Caco-2 (cell line): ENCODE results near the gene TRPV4. TPM values are rescaled to one million over a fixed set of nuclear protein-coding genes. Genes with fewer than 3 reads are reported as not detected.

Experiments
- BruUV-seq: library from RNA; stranded (reverse); fragments of 400-500 nt; replicated peaks from 2 replicates; lab custom pipeline; 2021; lab: Mats Ljungman, UMichigan
- CTCF ChIA-PET: fragments of 300-600 bp; sonication (Branson Sonifier 250); formaldehyde crosslinking; loops from one replicate; lab custom pipeline; 2022; ENCODE audit warnings: antibody characterized with exemption; lab: Charles Lee
- POLR2A ChIA-PET: fragments of 300-600 bp; sonication (Branson Sonifier 250); formaldehyde crosslinking; loops from one replicate; lab custom pipeline; 2022; ENCODE audit warnings: antibody characterized with exemption; lab: Charles Lee
- DNase-seq, 2 experiments: peaks; one replicate each; pipeline versions ENCODE4 v3.0.0 to v3.0.0-alpha.2; 2020 to 2022
- H3K27me3 ChIP-seq: replicated peaks from 2 replicates; pipeline ENCODE4 v1.6.0; 2011; ENCODE audit warnings: low read length; ENCODE audit not compliant: control insufficient read depth, insufficient read depth
- H3K36me3 ChIP-seq: 2 replicates; pipeline ENCODE4 v1.5.1; 2011; ENCODE audit warnings: low read length; ENCODE audit not compliant: control insufficient read depth, insufficient read depth
- H3K4me1 ChIP-seq: fragments of 250-450 bp; sonication (Bioruptor Pico); 2 replicates; pipeline ENCODE4 v1.5.1; 2020; ENCODE audit warnings: mild to moderate bottlenecking
- H3K4me3 ChIP-seq: 2 replicates; pipeline ENCODE4 v1.5.1; 2011; ENCODE audit warnings: low read depth, mild to moderate bottlenecking, control low read depth, low read length
- H3K9me3 ChIP-seq: fragments of 250-450 bp; sonication (Bioruptor Pico); 2 replicates; pipeline ENCODE4 v1.5.1; 2020; ENCODE audit warnings: mild to moderate bottlenecking, moderate library complexity
- H3K27ac Mint-ChIP-seq: one replicate; pipeline ENCODE4 v1.8.0; 2022; ENCODE audit warnings: mixed read lengths; ENCODE audit not compliant: unreplicated experiment
- H3K27me3 Mint-ChIP-seq: one replicate; pipeline ENCODE4 v1.8.0; 2022; ENCODE audit warnings: mixed read lengths; ENCODE audit not compliant: insufficient read depth, unreplicated experiment
- H3K36me3 Mint-ChIP-seq: one replicate; pipeline ENCODE4 v1.8.0; 2022; ENCODE audit warnings: mild to moderate bottlenecking, mixed read lengths; ENCODE audit not compliant: insufficient read depth, unreplicated experiment
- H3K4me1 Mint-ChIP-seq: one replicate; pipeline ENCODE4 v1.8.0; 2022; ENCODE audit warnings: low read depth, mixed read lengths; ENCODE audit not compliant: unreplicated experiment
- H3K4me3 Mint-ChIP-seq: one replicate; pipeline ENCODE4 v1.8.0; 2022; ENCODE audit warnings: mild to moderate bottlenecking, moderate library complexity, mixed read lengths; ENCODE audit not compliant: unreplicated experiment
- H3K9me3 Mint-ChIP-seq: one replicate; pipeline ENCODE4 v1.8.0; 2022; ENCODE audit warnings: mixed read lengths; ENCODE audit not compliant: unreplicated experiment
- intact Hi-C: fragments of 100-400 bp; cut with micrococcal nuclease; formaldehyde crosslinking; loops from one replicate; pipeline ENCODE4 v1.10.0; 2022; ENCODE audit not compliant: unreplicated experiment
- total RNA-seq: library from RNA; stranded (reverse); gene quantifications from 2 replicates; pipeline ENCODE4 v1.2.3, GENCODE V29; 2022
- TF ChIP-seq, protein P1 (sequence below), 2 experiments: fragments of 200-600 bp in 1 of 2; IDR thresholded peaks; 1 replicate in 1 of 2; 2 replicates in 1 of 2; pipeline versions ENCODE4 v1.5.1 to v1.8.0; 2011 to 2022; ENCODE audit warnings: antibody characterized with exemption in 1 of 2, control low read depth in 1 of 2, inconsistent platforms in 1 of 2, low read depth in 1 of 2, low read length in 1 of 2, mild to moderate bottlenecking in 1 of 2, moderate library complexity in 1 of 2; ENCODE audit not compliant: insufficient read depth in 1 of 2, severe bottlenecking in 1 of 2, unreplicated experiment in 1 of 2

Gene TRPV4
- total RNA-seq, 1 experiment from 2014 or later: not detected

DNA sequence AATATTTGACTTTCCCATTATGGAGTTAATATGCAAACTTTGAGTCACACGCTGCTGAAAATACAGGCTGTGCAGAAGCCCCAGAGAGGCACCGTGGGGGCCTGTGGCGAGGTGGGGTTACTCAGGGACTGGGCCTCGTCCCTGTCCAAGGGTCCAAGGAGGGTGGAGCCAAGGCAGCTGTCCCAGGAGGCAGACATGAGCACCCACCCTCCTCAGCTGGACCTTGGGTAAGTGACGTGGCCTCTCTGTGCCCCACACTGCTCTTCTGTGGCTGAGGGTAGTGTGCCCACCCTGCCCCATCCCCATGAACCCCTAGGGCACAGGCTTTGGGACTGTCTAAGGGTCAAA lies 80.2 kb downstream of the TRPV4 start:
- ChIA-PET CTCF (interaction anchor here (1.3 kb wide), 1 partner anchor 11 kb away, joined by 3 read pairs; no protein-coding TSS in a partner anchor), POLR2A (no interaction called here)
- DNase-seq: peak in 1 of 2 experiments; percentile 7
- Mint-ChIP-seq H3K4me3 (no peak overlapping the region), H3K36me3 (peaks cover 18% of the 10 kb centered on the region), H3K4me1 (no peaks in the 10 kb centered on the region), H3K27ac (no peak overlapping the region), H3K27me3 (no peaks in the 10 kb centered on the region), H3K9me3 (peaks cover 10% of the 10 kb centered on the region)
- intact Hi-C loops: no loop called here
- H3K27me3 ChIP-seq: no peaks in the 10 kb centered on the region
- no TSS peak for BruUV-seq
- H3K36me3 ChIP-seq: no peaks in the 10 kb centered on the region
- no peak overlapping the region for H3K4me3 ChIP-seq
- TF ChIP-seq, protein P1, sequence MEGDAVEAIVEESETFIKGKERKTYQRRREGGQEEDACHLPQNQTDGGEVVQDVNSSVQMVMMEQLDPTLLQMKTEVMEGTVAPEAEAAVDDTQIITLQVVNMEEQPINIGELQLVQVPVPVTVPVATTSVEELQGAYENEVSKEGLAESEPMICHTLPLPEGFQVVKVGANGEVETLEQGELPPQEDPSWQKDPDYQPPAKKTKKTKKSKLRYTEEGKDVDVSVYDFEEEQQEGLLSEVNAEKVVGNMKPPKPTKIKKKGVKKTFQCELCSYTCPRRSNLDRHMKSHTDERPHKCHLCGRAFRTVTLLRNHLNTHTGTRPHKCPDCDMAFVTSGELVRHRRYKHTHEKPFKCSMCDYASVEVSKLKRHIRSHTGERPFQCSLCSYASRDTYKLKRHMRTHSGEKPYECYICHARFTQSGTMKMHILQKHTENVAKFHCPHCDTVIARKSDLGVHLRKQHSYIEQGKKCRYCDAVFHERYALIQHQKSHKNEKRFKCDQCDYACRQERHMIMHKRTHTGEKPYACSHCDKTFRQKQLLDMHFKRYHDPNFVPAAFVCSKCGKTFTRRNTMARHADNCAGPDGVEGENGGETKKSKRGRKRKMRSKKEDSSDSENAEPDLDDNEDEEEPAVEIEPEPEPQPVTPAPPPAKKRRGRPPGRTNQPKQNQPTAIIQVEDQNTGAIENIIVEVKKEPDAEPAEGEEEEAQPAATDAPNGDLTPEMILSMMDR (IDR thresholded peaks at IDR 0.05; ENCODE audit: insufficient read depth in 1 of 2, low read depth in 1 of 2, low read length in 1 of 2, severe bottlenecking in 1 of 2, unreplicated experiment in 1 of 2): no peak
- H3K9me3 ChIP-seq: peaks cover 16% of the 10 kb centered on the region
- H3K4me1 ChIP-seq: no peaks in the 10 kb centered on the region

DNA sequence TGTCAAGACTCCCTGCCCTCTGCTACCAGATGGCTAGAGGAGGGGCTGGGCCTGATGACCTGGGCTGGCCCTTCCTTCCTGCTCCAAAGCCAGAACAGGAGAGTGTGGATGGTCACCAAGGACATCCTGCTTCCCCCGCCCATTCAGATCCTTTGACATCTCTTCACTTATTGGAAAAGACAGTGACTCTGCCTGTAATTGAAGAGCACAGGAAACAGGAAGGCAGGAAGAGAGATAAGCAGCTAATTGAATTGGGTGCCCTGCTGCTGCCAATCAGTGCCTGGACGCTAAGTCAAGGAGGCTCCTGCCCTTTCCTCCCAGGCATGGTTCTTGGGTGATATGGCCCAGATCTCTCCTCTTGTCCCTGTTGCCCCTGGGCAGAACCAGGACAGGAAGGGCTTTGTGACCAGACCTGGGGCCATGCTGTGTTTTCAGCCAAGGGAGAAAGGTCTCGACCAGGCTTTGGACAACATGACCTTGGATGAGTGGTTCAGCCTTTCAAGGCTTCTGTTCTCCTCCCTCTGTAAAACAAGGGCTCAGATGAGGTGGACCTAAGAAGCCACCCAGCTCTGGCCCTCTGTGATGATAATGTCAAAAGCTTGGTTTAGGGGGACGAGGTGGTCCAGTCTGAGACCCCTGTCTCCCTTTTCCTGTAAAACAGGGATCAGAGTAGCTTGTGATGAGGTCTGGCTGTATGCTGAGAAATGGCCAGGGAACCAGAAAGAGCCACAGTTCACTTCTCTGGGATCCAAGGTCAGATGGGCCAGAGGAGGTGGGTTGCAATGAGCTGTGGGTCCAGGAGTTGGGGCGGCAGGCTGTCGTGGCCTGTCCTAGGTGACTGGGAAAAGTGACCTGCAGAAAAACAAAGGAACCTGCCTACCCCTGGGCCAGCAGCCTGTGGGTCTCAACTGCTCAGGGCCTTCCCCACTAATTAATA lies 80.8 kb downstream of the TRPV4 start:
- CTCF ChIA-PET: interaction anchor here (1.3 kb wide), 1 partner anchor 12 kb away, joined by 3 read pairs; no protein-coding TSS in a partner anchor
- Histone ChIP-seq H3K36me3 (no peaks in the 10 kb centered on the region), H3K9me3 (peaks cover 16% of the 10 kb centered on the region), H3K27me3 (no peaks in the 10 kb centered on the region), H3K4me3 (no peak overlapping the region), H3K4me1 (no peaks in the 10 kb centered on the region)
- peaks cover 14% of the 10 kb centered on the region for H3K36me3 Mint-ChIP-seq
- H3K4me1 Mint-ChIP-seq: no peaks in the 10 kb centered on the region
- intact Hi-C loops: no loop called here
- no peak overlapping the region for H3K4me3 Mint-ChIP-seq
- POLR2A ChIA-PET: no interaction called here
- H3K27me3 Mint-ChIP-seq: no peaks in the 10 kb centered on the region
- no peak overlapping the region for H3K27ac Mint-ChIP-seq
- H3K9me3 Mint-ChIP-seq: peaks cover 10% of the 10 kb centered on the region
- TF ChIP-seq, protein P1 (IDR thresholded peaks at IDR 0.05; ENCODE audit: insufficient read depth in 1 of 2, low read depth in 1 of 2, low read length in 1 of 2, severe bottlenecking in 1 of 2, unreplicated experiment in 1 of 2): no peak
- DNase-seq: peak in 1 of 2 experiments; percentile 9
- no TSS peak for BruUV-seq

DNA sequence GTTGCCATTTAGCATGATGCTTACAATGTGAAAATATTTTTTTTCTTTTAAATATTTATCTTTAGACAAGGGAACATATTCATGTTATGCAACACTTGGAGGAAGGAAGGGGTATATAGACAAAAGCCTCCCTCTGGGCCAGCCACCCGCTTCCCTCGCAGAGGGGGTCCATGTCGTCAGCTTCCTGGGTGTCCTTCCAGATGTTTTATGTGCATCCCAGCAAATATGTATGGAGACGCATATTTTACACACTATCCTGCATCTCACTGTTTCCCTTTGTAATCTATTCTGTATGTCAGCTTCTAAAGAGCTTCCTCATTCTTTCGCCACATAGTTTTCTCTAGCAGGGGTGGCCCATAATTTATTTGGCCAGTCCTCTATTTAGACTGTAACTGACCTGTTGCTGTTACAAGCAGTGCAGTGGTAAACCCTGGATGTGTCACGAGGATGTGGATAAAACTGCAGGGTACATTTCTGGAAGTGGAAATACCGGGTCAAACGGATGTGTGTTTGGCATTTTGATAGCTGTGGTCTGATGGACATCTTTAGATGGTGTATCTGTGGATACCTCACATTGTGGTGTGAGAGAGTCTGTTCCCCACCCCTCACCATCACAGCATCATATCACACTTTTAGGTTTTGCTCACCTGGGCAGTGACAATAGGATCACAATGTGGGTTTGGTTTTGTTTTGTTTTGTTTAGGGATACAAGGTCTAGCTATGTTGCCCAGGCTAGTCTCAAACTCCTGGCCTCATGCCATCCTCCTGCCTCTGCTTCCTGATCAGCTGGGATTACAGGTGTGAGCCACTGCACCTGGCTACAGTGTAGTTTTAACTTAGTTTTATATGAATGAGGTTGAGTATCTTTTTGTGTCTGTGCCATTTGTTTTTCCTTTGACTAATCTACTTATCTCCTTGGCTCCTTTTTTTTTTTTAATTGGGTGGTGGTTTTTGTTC lies 87.9 kb downstream of the TRPV4 start:
- Histone ChIP-seq H3K4me1 (peaks cover 28% of the 10 kb centered on the region), H3K36me3 (no peaks in the 10 kb centered on the region), H3K27me3 (no peaks in the 10 kb centered on the region), H3K4me3 (no peak overlapping the region), H3K9me3 (no peaks in the 10 kb centered on the region)
- no TSS peak for BruUV-seq
- H3K4me1 Mint-ChIP-seq: peaks cover 15% of the 10 kb centered on the region
- TF ChIP-seq, protein P1 (IDR thresholded peaks at IDR 0.05; ENCODE audit: insufficient read depth in 1 of 2, low read depth in 1 of 2, low read length in 1 of 2, severe bottlenecking in 1 of 2, unreplicated experiment in 1 of 2): no peak
- no peak overlapping the region for H3K4me3 Mint-ChIP-seq
- DNase-seq: peak in 1 of 2 experiments; percentile 6
- H3K27me3 Mint-ChIP-seq: no peaks in the 10 kb centered on the region
- H3K27ac Mint-ChIP-seq: no peak overlapping the region
- POLR2A ChIA-PET: no interaction called here
- CTCF ChIA-PET: no interaction called here
- no peaks in the 10 kb centered on the region for H3K36me3 Mint-ChIP-seq
- no peaks in the 10 kb centered on the region for H3K9me3 Mint-ChIP-seq
- intact Hi-C loops: no loop called here
